Glomerular visceral epithelial cell (primary cell): ENCODE results near the gene POLN.

Experiments
- DNase-seq: peaks from one replicate; pipeline ENCODE4 v3.0.0-alpha.2; 2016; ENCODE audit errors: extremely low spot score

The POLN gene

GRCh38 chr4:2116687-2117400, 125.1 kb downstream of the POLN start:
- no peak for DNase-seq

- DNase-seq = peak; percentile 36
Observed at GRCh38 chr4:2105559-2105958, 136.4 kb downstream of the POLN start.

- DNase-seq = no peak
Observed at GRCh38 chr4:2104556-2105345, 137.2 kb downstream of the POLN start.

GRCh38 chr4:2103843-2104547, 137.9 kb downstream of the POLN start:
- DNase-seq = no peak

- DNase-seq = no peak
Observed at GRCh38 chr4:2103127-2103842, 138.6 kb downstream of the POLN start.

GRCh38 chr4:2102045-2102883, 139.7 kb downstream of the POLN start:
- DNase-seq = no peak

- peak; percentile 56 for DNase-seq
Observed at GRCh38 chr4:2101346-2102044, 140.4 kb downstream of the POLN start.

GRCh38 chr4:2096073-2096609, 145.8 kb downstream of the POLN start:
- no peak for DNase-seq

GRCh38 chr4:2095236-2096072, 146.5 kb downstream of the POLN start:
- DNase-seq = peak; percentile 94

GRCh38 chr4:2094545-2094944, 147.4 kb downstream of the POLN start:
- no peak for DNase-seq

GRCh38 chr4:2093265-2093664, 148.7 kb downstream of the POLN start:
- DNase-seq = no peak

GRCh38 chr4:2092669-2093053, 149.3 kb downstream of the POLN start:
- DNase-seq = no peak

GRCh38 chr4:2091990-2092668, 149.8 kb downstream of the POLN start:
- no peak for DNase-seq

- DNase-seq = no peak
Observed at GRCh38 chr4:2090642-2091041, 151.3 kb downstream of the POLN start.

- no peak for DNase-seq
Observed at GRCh38 chr4:2089222-2089621, 152.7 kb downstream of the POLN start.

GRCh38 chr4:2087170-2087569, 154.8 kb downstream of the POLN start:
- no peak for DNase-seq

GRCh38 chr4:2085496-2085901, 156.4 kb downstream of the POLN start:
- DNase-seq = no peak

- DNase-seq = no peak
Observed at GRCh38 chr4:2084316-2084715, 157.6 kb downstream of the POLN start.

GRCh38 chr4:2083826-2084160, 158.1 kb downstream of the POLN start:
- DNase-seq = no peak
